Lung (tissue), 12 donors: ENCODE results near the gene MMP23B. TPM values are rescaled to one million over a fixed set of nuclear protein-coding genes. Genes with fewer than 3 reads are reported as not detected.
"Not testable (repeated sequence)": the region's sequence is repeated elsewhere in the genome, so short reads cannot be mapped to it uniquely, and the experiment has no call there.

Source experiments
- ATAC-seq: fragments of 200-7000 bp; cut with Tn5 transposase; one replicate; pipeline ENCODE4 v1.9.1; 2020; ENCODE audit warnings: moderate number of reproducible peaks; ENCODE audit not compliant: insufficient read depth, low FRiP score
- DNase-seq, 3 donors: peaks; one replicate each; pipeline ENCODE4 v3.0.0-alpha.2; 2013 to 2017
- H3K27ac ChIP-seq, 2 donors: one replicate each; pipeline ENCODE4 v1.5.1; 2013; ENCODE audit warnings: mild to moderate bottlenecking in 2 of 2, moderate library complexity in 2 of 2, control low read depth in 1 of 2, inconsistent platforms in 1 of 2, low read depth in 1 of 2, low read length in 1 of 2
- H3K27me3 ChIP-seq, 3 donors: one replicate each; pipeline ENCODE4 v1.5.1; 2013; ENCODE audit warnings: low read length in 2 of 3; ENCODE audit not compliant: control insufficient read depth in 3 of 3, insufficient read depth in 3 of 3
- H3K36me3 ChIP-seq, 4 donors: one replicate each; pipeline ENCODE4 v1.5.1; 2013; ENCODE audit warnings: low read length in 4 of 4, mild to moderate bottlenecking in 1 of 4, moderate library complexity in 1 of 4; ENCODE audit not compliant: control insufficient read depth in 4 of 4, insufficient read depth in 4 of 4
- H3K4me1 ChIP-seq, 5 donors: one replicate each; pipeline ENCODE4 v1.5.1; 2013; ENCODE audit warnings: low read length in 5 of 5, mild to moderate bottlenecking in 2 of 5, moderate library complexity in 1 of 5; ENCODE audit not compliant: control insufficient read depth in 5 of 5, insufficient read depth in 5 of 5
- H3K4me3 ChIP-seq: one replicate; pipeline ENCODE4 v1.5.1; 2013; ENCODE audit warnings: mild to moderate bottlenecking, control low read depth, moderate library complexity
- H3K9ac ChIP-seq, 2 donors: one replicate each; pipeline ENCODE4 v1.5.1; 2013; ENCODE audit warnings: low read length in 2 of 2, control low read depth in 1 of 2; ENCODE audit not compliant: insufficient read depth in 1 of 2
- H3K9me3 ChIP-seq, 4 donors: one replicate each; pipeline ENCODE4 v1.5.1; 2013; ENCODE audit warnings: low read length in 3 of 4, mild to moderate bottlenecking in 1 of 4, moderate library complexity in 1 of 4; ENCODE audit not compliant: control insufficient read depth in 4 of 4, insufficient read depth in 3 of 4
- CTCF ChIP-seq: IDR thresholded peaks from 2 replicates; pipeline ENCODE4 v1.5.1; 2012; ENCODE audit warnings: mild to moderate bottlenecking; ENCODE audit errors: control extremely low read depth, extremely low read depth
- WGBS, 2 donors: extraction: QIAGEN DNeasy Blood & Tissue Kit; methylation state at CpG; one replicate each; pipeline ENCODE4 v1.1.7; 2013; 5-methylcytosine and 5-hydroxymethylcytosine counted together
- polyA plus RNA-seq, 2 donors: library from polyadenylated mRNA; stranded (reverse); fragments of 200-250 nt; gene quantifications; one replicate each; pipeline ENCODE4 v1.2.1, GENCODE V29; 2013
- total RNA-seq, 2 donors: library from RNA; depleted of rRNA in 1 of 2; stranded (reverse); fragments of >200 nt in 1 of 2; gene quantifications; one replicate each; pipeline ENCODE4 v1.2.1, GENCODE V29; 2014 to 2021
- donor health status: control.
- donor health status: control.
- donor health status: Bipolar disorder and iron deficiency.
- donor health status: healthy.
- donor health status: DM: yes; HTN: yes; CAD: no.

MMP23B gene
- total and polyA plus RNA-seq, 4 donors: 14.1 to 40.3 (median 22.1) TPM

GRCh38 chr1:1630965-1631781 lies 800 bp upstream of the MMP23B start:
- ATAC-seq: peak; percentile 27
- Histone ChIP-seq H3K27me3 (peaks cover 0 to 5% (median 0%) of the 10 kb centered on the region in 3 donors), H3K9ac (peak overlapping the region in 1 of 2 donors; percentile 42), H3K27ac (peak overlapping the region in 1 of 2 donors; percentile 72), H3K4me1 (peaks cover 0 to 2% (median 0%) of the 10 kb centered on the region in 5 donors), H3K4me3 (no peak overlapping the region), H3K9me3 (peaks cover 0 to 4% (median 0%) of the 10 kb centered on the region in 4 donors), H3K36me3 (peaks cover 0 to 18% (median 6%) of the 10 kb centered on the region in 4 donors)
- 8 to 14% methylated on average over 66 to 79 of the region's 79 CpGs for WGBS, 2 donors
- TF ChIP-seq CTCF: no peak
- peak; percentile 91 to 96 (median 93) for DNase-seq

GRCh38 chr1:1633409-1633808 lies 1.4 kb downstream of the MMP23B start:
- H3K4me3 ChIP-seq, H3K4me1 ChIP-seq, H3K27ac ChIP-seq, H3K9me3 ChIP-seq, DNase-seq, H3K27me3 ChIP-seq, H3K9ac ChIP-seq, ATAC-seq: not testable (repeated sequence)
- H3K36me3 ChIP-seq: peaks cover 0 to 16% (median 0%) of the 10 kb centered on the region in 4 donors
- no CpG with 5 or more reads among the region's 35 CpGs for WGBS, 2 donors

GRCh38 chr1:1634613-1635012 lies 2.6 kb downstream of the MMP23B start:
- not testable (repeated sequence) for H3K9ac ChIP-seq, H3K4me3 ChIP-seq, H3K4me1 ChIP-seq, DNase-seq, H3K9me3 ChIP-seq, H3K27me3 ChIP-seq, H3K27ac ChIP-seq, ATAC-seq
- WGBS, 2 donors: 93 to 95% methylated on average over 9 of the region's 13 CpGs
- peaks cover 0 to 19% (median 0%) of the 10 kb centered on the region in 4 donors for H3K36me3 ChIP-seq

GRCh38 chr1:1636621-1637478 lies 4.9 kb downstream of the MMP23B start:
- H3K9me3 ChIP-seq, DNase-seq, H3K9ac ChIP-seq, H3K4me1 ChIP-seq, H3K4me3 ChIP-seq, ATAC-seq, H3K27me3 ChIP-seq, H3K27ac ChIP-seq: not testable (repeated sequence)
- WGBS, 2 donors: 94 to 95% methylated on average over 37 of the region's 37 CpGs
- H3K36me3 ChIP-seq: peaks cover 0 to 21% (median 0%) of the 10 kb centered on the region in 4 donors

- not testable (repeated sequence) for H3K4me1 ChIP-seq, H3K27me3 ChIP-seq, H3K27ac ChIP-seq, H3K4me3 ChIP-seq, ATAC-seq, H3K9ac ChIP-seq, H3K9me3 ChIP-seq, DNase-seq
- WGBS, 2 donors: 90 to 91% methylated on average over 14 of the region's 14 CpGs
- H3K36me3 ChIP-seq: peaks cover 0 to 21% (median 0%) of the 10 kb centered on the region in 4 donors
Observed at GRCh38 chr1:1637479-1637875, 5.5 kb downstream of the MMP23B start.

- ATAC-seq, H3K9ac ChIP-seq, H3K4me3 ChIP-seq, H3K27me3 ChIP-seq, DNase-seq, H3K27ac ChIP-seq, H3K9me3 ChIP-seq, H3K4me1 ChIP-seq: not testable (repeated sequence)
- WGBS, 2 donors: 96 to 97% methylated on average over 8 to 9 of the region's 13 CpGs
- H3K36me3 ChIP-seq: peaks cover 0 to 21% (median 0%) of the 10 kb centered on the region in 4 donors
Observed at GRCh38 chr1:1638528-1638927, 6.6 kb downstream of the MMP23B start.

- not testable (repeated sequence) for H3K27ac ChIP-seq, ATAC-seq, DNase-seq, H3K4me1 ChIP-seq, H3K4me3 ChIP-seq, H3K9me3 ChIP-seq, H3K9ac ChIP-seq, H3K27me3 ChIP-seq
- WGBS, 2 donors: 97 to 98% methylated on average over 15 to 16 of the region's 16 CpGs
- peaks cover 0 to 21% (median 0%) of the 10 kb centered on the region in 4 donors for H3K36me3 ChIP-seq
Observed at GRCh38 chr1:1639368-1639767, 7.4 kb downstream of the MMP23B start.
